A549 (cell line): Measurements from ENCODE around the gene CAPN14. TPM values are rescaled to one million over a fixed set of nuclear protein-coding genes. Genes with fewer than 3 reads are reported as not detected.

Source experiments
- ATAC-seq, 2 experiments: fragments of 200-7000 bp in 1 of 2; fragments of >200 bp in 1 of 2; cut with Nextera tagmentation in 1 of 2; cut with Tn5 transposase in 1 of 2; 3 replicates each; pipeline versions ENCODE4 v1.8.0 to v1.9.1; 2018 to 2020; ENCODE audit warnings: mild to moderate bottlenecking in 1 of 2, moderate library complexity in 1 of 2
- CTCF ChIA-PET: fragments of 300-600 bp; sonication (Branson Sonifier 250); formaldehyde crosslinking; extraction: SDS; loops from one replicate; lab custom pipeline; 2021; ENCODE audit warnings: antibody characterized with exemption, inconsistent platforms; lab: Yijun Ruan, JAX
- POLR2A ChIA-PET: fragments of 350-600 bp; formaldehyde crosslinking; extraction: SDS; loops from one replicate; lab custom pipeline; 2021; ENCODE audit warnings: antibody characterized with exemption, inconsistent platforms; lab: Yijun Ruan, JAX
- DNase-seq, 2 experiments: peaks; one replicate each; pipeline versions ENCODE4 v3.0.0 to v3.0.0-alpha.2; 2011 to 2016; ENCODE audit warnings: low read depth in 1 of 2, low spot score in 1 of 2
- FAIRE-seq: peaks from 2 replicates; lab custom pipeline; 2011; peaks lifted over from hg19 to GRCh38; lab: Jason Lieb, UNC
- H3K27ac ChIP-seq, 2 experiments: fragments of >200 bp; sonication (Bioruptor Twin); formaldehyde crosslinking; 3 replicates each; pipeline ENCODE4 v1.5.1; 2016 to 2017
- H3K4me1 ChIP-seq: fragments of >200 bp; sonication (Bioruptor Twin); formaldehyde crosslinking; 3 replicates; pipeline ENCODE4 v1.6.1; 2016
- H3K4me2 ChIP-seq: fragments of >200 bp; sonication (Bioruptor Twin); formaldehyde crosslinking; 3 replicates; pipeline ENCODE4 v1.6.1; 2016
- H3K4me3 ChIP-seq: fragments of >200 bp; sonication (Bioruptor Twin); formaldehyde crosslinking; 3 replicates; pipeline ENCODE4 v1.5.1; 2016
- H3K9me3 ChIP-seq: fragments of >200 bp; sonication (Bioruptor Twin); formaldehyde crosslinking; 3 replicates; pipeline ENCODE4 v1.6.1; 2016
- CEBPB ChIP-seq, 2 experiments: fragments of >200 bp in 1 of 2; sonication (Bioruptor Twin) in 1 of 2; formaldehyde crosslinking in 1 of 2; IDR thresholded peaks; 2 replicates each; pipeline ENCODE4 v1.6.1; 2012 to 2016
- CTCF ChIP-seq: fragments of >200 bp; sonication (Bioruptor Twin); formaldehyde crosslinking; IDR thresholded peaks from 3 replicates; pipeline ENCODE4 v1.5.1; 2016
- EHF ChIP-seq: fragments of 250-450 bp; sonication (Bioruptor Pico); IDR thresholded peaks from 2 replicates; pipeline ENCODE4 v1.5.0; 2020; ENCODE audit warnings: mild to moderate bottlenecking
- ESRRA ChIP-seq: fragments of 150-350 bp; IDR thresholded peaks from 2 replicates; pipeline ENCODE4 v1.6.1; 2014; ENCODE audit warnings: mild to moderate bottlenecking, low read length, borderline replicate concordance
- FOSL2 ChIP-seq, 2 experiments: fragments of 450-650 bp in 1 of 2; fragments of >200 bp in 1 of 2; sonication (Bioruptor Twin) in 1 of 2; formaldehyde crosslinking; IDR thresholded peaks; 2 replicates each; pipeline versions ENCODE4 v1.5.0 to v1.6.1; 2016 to 2020; ENCODE audit warnings: mild to moderate bottlenecking in 1 of 2, moderate library complexity in 1 of 2
- MYC ChIP-seq: IDR thresholded peaks from 2 replicates; pipeline ENCODE4 v1.6.1; 2012; ENCODE audit warnings: mild to moderate bottlenecking, inconsistent platforms, low read length, improper control_type of control experiment, borderline replicate concordance
- NPAS2 ChIP-seq: fragments of 250-450 bp; sonication (Bioruptor Pico); IDR thresholded peaks from 2 replicates; pipeline ENCODE4 v1.8.0; 2022; ENCODE audit warnings: mild to moderate bottlenecking, moderate library complexity, borderline replicate concordance
- RAD21 ChIP-seq, 2 experiments: fragments of >200 bp in 1 of 2; sonication (Bioruptor Twin) in 1 of 2; formaldehyde crosslinking in 1 of 2; IDR thresholded peaks in 1 of 2; conservative IDR thresholded peaks in 1 of 2; 2 replicates in 1 of 2; 3 replicates in 1 of 2; pipeline ENCODE4 v1.6.1; 2012 to 2018; ENCODE audit warnings: inconsistent platforms in 1 of 2
- REST ChIP-seq: fragments of 200-600 bp; sonication (generic); IDR thresholded peaks from 2 replicates; pipeline ENCODE4 v1.6.1; 2016; ENCODE audit warnings: antibody characterized with exemption, mild to moderate bottlenecking, moderate library complexity
- USF2 ChIP-seq: fragments of 450-650 bp; IDR thresholded peaks from 2 replicates; pipeline ENCODE4 v1.6.1; 2014; ENCODE audit warnings: antibody characterized with exemption
- ZFP36 ChIP-seq: fragments of 450-650 bp; IDR thresholded peaks from 2 replicates; pipeline ENCODE4 v1.6.1; 2014; ENCODE audit warnings: borderline replicate concordance; ENCODE audit not compliant: partially characterized antibody
- WGBS: methylation state at CpG from one replicate; pipeline ENCODE4 v1.1.6; 2017; ENCODE audit errors: missing lambda C conversion rate; 5-methylcytosine and 5-hydroxymethylcytosine counted together
- polyA plus RNA-seq, 4 experiments: library from polyadenylated mRNA; depleted of rRNA in 3 of 4; stranded (reverse); fragments of >200 nt; fragmentation: RNase III in 1 of 4; extraction: RNeasy Plus Mini Kit Qiagen cat#74134 plus additional on column Dnase treatment in 1 of 4; gene quantifications; 2 replicates in 3 of 4; 3 replicates in 1 of 4; pipeline ENCODE4 v1.2.3, GENCODE V29; 2011 to 2017
- TF ChIP-seq, protein P1 (sequence below): fragments of 150-350 bp; IDR thresholded peaks from 2 replicates; pipeline ENCODE4 v1.6.1; 2014; ENCODE audit warnings: low read depth, mild to moderate bottlenecking, low read length
- TF ChIP-seq, protein P2 (sequence below): fragments of >200 bp; sonication (Bioruptor Twin); formaldehyde crosslinking; IDR thresholded peaks from 2 replicates; pipeline ENCODE4 v1.6.1; 2016

Gene CAPN14
- polyA plus RNA-seq, 2 of the 4 experiments (the other 2 are of a cell fraction), result 0.04 to 0.06 TPM

DNA sequence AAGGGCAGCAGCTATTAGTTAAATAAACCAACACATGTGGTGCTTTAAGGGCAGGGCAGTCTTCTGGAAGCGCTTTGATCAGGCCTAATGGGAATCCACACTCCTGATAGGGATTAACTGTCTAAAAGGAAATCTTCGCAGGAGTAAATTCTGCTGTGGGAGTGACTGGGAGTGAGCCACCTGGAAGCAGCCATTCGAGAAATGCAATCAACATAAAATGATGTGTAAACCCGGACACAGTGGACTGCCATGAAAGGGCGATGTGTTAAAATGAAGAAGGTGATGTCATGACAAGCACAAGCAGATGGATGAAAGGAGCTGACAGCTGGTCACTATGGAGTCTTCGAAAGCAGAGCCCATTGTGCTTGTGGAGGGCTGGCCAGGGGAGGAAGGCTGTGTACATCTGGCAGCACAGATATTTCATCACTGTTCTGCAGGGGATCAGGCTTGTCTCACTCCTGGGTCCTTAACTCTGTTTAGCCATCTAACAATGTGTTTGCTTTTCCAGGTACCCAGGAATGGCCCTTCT, 54.2 kb downstream of the CAPN14 start (continued):
- no peak for TF ChIP-seq ZFP36
- no peak for TF ChIP-seq FOSL2 (IDR thresholded peaks at IDR 0.05)
- no peak for TF ChIP-seq FOSL2 (CRISPR knock-in tag; IDR thresholded peaks at IDR 0.05)

- Histone ChIP-seq H3K9me3 (no peaks in the 10 kb centered on the region), H3K4me3 (no peak overlapping the region), H3K27ac (no peak overlapping the region), H3K4me1 (no peaks in the 10 kb centered on the region), H3K4me2 (no peak overlapping the region)
- no peak for ATAC-seq
- TF ChIP-seq ESRRA, result no peak
- TF ChIP-seq, protein P1, sequence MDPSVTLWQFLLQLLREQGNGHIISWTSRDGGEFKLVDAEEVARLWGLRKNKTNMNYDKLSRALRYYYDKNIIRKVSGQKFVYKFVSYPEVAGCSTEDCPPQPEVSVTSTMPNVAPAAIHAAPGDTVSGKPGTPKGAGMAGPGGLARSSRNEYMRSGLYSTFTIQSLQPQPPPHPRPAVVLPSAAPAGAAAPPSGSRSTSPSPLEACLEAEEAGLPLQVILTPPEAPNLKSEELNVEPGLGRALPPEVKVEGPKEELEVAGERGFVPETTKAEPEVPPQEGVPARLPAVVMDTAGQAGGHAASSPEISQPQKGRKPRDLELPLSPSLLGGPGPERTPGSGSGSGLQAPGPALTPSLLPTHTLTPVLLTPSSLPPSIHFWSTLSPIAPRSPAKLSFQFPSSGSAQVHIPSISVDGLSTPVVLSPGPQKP, result no peak
- TF ChIP-seq REST, result no peak
- TF ChIP-seq USF2, result no peak
- TF ChIP-seq EHF (CRISPR knock-in tag), result no peak
- TF ChIP-seq NPAS2 (CRISPR knock-in tag), result no peak
- TF ChIP-seq CEBPB (IDR thresholded peaks at IDR 0.05), result no peak
- TF ChIP-seq MYC, result no peak
- no peak for DNase-seq
- CTCF ChIA-PET, result interaction anchor here (0.6 to 18.8 kb wide), 8 partner anchors 8 to 996 kb away, joined by 3 to 272 read pairs (median 4); partner anchors contain the start of gene GALNT14
- whole genome bisulfite sequencing, result 50% methylated on average over 6 of the region's 6 CpGs
- FAIRE-seq, result no peak
- POLR2A ChIA-PET, result interaction anchor here (0.5 kb wide), 1 partner anchor 80 kb away, joined by 3 read pairs; no protein-coding TSS in a partner anchor
Measured at GRCh38 chr2:31161637-31162036, 55.7 kb downstream of the CAPN14 start.

GRCh38 chr2:31151501-31151900, 65.8 kb downstream of the CAPN14 start:
- Histone ChIP-seq H3K27ac (no peak overlapping the region), H3K4me3 (no peak overlapping the region), H3K4me1 (peaks cover 8% of the 10 kb centered on the region; the same call in 2 of the 3 replicates), H3K4me2 (no peak overlapping the region), H3K9me3 (peaks cover 8% of the 10 kb centered on the region)
- POLR2A ChIA-PET, result interaction anchor here (1.6 kb wide), 1 partner anchor 13 kb away, joined by 5 read pairs; the partner anchor contains the start of gene GALNT14
- peak; percentile 72 to 76; a peak in 5 of 6 replicates for ATAC-seq
- no peak for FAIRE-seq
- 27% methylated on average over 6 of the region's 6 CpGs for WGBS
- peak in 1 of 2 experiments; percentile 26 for DNase-seq
- peak; percentile 29 to 35; a peak in 4 of 5 replicates for TF ChIP-seq RAD21 (conservative IDR thresholded peaks at IDR 0.05 in 1 of 2, IDR thresholded peaks at IDR 0.05 in 1 of 2)
- TF ChIP-seq, protein P2, sequence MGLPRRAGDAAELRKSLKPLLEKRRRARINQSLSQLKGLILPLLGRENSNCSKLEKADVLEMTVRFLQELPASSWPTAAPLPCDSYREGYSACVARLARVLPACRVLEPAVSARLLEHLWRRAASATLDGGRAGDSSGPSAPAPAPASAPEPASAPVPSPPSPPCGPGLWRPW, result no peak
- TF ChIP-seq CTCF, result peak; percentile 20; the same call in 1 of the 3 replicates
- CTCF ChIA-PET, result interaction anchor here (0.6 to 8.8 kb wide), 10 partner anchors 11 to 444 kb away, joined by 3 to 79 read pairs (median 4); partner anchors contain the start of genes EHD3 and GALNT14
